ENCODE data around the gene PKD2.
"Not testable (repeated sequence)": the region's sequence is repeated elsewhere in the genome, so short reads cannot be mapped to it uniquely, and the experiment has no call there.

Gene PKD2

GRCh38 chr4:88109123-88109881 lies 101.9 kb downstream of the PKD2 start:
- no peak for DNase-seq (ENCODE audit: low read depth in 1 of 2, low spot score in 1 of 2)

- DNase-seq (ENCODE audit: low read depth in 1 of 2, low spot score in 1 of 2), result no peak
Measured at GRCh38 chr4:88110826-88111225, 103.4 kb downstream of the PKD2 start.

GRCh38 chr4:88112856-88113255 lies 105.4 kb downstream of the PKD2 start:
- no peak for DNase-seq (ENCODE audit: low read depth in 1 of 2, low spot score in 1 of 2)

- no peak for DNase-seq (ENCODE audit: low read depth in 1 of 2, low spot score in 1 of 2)
Measured at GRCh38 chr4:88115587-88115986, 108.2 kb downstream of the PKD2 start.

- no peak for DNase-seq (ENCODE audit: low read depth in 1 of 2, low spot score in 1 of 2)
Measured at GRCh38 chr4:88119943-88120342, 112.5 kb downstream of the PKD2 start.

- not testable (repeated sequence) for DNase-seq (ENCODE audit: low read depth in 1 of 2, low spot score in 1 of 2)
Measured at GRCh38 chr4:88122260-88122659, 114.8 kb downstream of the PKD2 start.

All from activated T-helper 1 cell treated with anti-CD3 and anti-CD28 coated beads, Interleukin-2, amount 50 U/mL, for 16 hours (primary cell).